ACHN (cell line): ENCODE results near the gene YTHDC1.

Experiments used
- DNase-seq: peaks from one replicate; pipeline ENCODE4 v3.0.0-alpha.2; 2015
- in situ Hi-C: cut with HindIII; loops from 2 replicates; pipeline ENCODE4 v1.10.0; 2017; ENCODE audit warnings: low sequenced_read_pairs, low pct_ligation_motif_present, low pct_unique_long_range_greater_than_20kb

Gene YTHDC1

DNA sequence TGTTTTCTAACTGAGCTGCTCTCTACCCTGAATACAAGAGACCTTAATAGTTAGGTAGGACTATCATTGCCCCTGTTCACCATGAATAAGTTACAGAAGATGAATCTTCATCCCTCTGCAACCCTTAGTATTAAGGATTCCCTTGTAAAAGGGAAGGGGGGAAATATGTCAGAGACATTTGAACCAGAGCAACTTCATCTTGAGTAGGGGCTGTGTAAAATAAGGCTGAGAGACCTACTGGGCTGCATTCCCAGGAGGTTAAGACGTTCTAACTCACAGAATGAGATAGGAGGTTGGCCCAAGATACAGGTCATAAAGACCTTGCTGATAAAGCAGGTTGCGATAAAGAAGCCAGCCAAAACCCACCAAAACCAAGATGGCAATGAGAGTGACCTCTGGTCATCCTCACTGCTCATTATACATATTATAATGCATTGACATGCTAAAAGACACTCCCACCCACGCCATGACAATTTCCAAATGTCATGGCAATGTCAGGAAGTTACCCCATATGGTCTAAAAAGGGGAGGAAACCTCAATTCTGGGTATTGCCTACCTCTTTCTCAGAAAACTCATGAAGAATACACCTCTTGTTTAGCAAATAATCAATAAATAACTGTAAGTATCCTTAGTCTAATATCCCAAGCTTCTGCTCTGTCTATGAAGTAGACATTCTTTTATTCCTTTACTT is 84.9 kb downstream of the YTHDC1 start:
- no peak for DNase-seq
- in situ Hi-C loops: no loop called here
